ENCODE data around the gene DSCAML1.

DSCAML1 gene

DNA sequence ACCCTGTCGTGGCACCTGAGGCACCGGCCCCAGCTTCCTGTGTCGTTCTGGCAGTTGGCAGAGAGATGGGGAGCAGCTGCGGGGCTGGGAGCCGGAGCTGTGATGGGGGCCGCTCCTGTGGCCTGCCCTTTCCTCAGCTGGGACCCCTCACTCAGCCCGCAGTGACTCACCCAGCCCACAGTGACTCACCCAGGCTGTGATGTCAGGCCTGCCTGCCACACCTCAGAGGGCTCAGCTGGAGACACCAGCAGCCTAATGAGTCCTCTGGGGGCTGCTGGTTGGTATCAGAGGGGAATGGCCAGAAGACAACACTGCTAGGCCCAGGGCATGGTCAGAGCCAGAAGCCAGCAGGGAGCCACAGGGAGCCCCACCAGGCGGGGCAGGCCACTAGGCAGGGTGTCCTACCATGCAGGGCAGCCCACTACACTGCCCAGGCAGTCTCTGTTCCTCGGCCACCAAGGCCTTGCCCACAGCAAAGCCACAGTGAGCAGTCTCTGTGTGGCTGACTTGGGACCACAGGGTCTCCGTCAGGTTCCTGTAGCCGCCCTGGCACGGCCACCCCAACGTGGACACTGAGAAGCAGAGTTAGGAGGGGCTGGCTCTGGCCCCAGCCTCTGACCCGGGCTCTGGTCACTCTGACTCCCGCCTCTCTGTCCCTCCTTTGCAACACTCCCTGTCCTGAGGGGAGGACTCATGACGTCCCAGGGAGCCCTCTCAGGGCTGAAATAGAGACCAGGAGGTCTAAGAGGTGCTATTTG lies 31.8 kb upstream of the DSCAML1 start:
- TF ChIP-seq, protein P1, sequence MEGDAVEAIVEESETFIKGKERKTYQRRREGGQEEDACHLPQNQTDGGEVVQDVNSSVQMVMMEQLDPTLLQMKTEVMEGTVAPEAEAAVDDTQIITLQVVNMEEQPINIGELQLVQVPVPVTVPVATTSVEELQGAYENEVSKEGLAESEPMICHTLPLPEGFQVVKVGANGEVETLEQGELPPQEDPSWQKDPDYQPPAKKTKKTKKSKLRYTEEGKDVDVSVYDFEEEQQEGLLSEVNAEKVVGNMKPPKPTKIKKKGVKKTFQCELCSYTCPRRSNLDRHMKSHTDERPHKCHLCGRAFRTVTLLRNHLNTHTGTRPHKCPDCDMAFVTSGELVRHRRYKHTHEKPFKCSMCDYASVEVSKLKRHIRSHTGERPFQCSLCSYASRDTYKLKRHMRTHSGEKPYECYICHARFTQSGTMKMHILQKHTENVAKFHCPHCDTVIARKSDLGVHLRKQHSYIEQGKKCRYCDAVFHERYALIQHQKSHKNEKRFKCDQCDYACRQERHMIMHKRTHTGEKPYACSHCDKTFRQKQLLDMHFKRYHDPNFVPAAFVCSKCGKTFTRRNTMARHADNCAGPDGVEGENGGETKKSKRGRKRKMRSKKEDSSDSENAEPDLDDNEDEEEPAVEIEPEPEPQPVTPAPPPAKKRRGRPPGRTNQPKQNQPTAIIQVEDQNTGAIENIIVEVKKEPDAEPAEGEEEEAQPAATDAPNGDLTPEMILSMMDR (IDR thresholded peaks at IDR 0.05; ENCODE audit: low read depth, low read length), result no peak
- peak; percentile 79 for DNase-seq
- H3K27me3 ChIP-seq, result no peaks in the 10 kb centered on the region
- peaks cover 10% of the 10 kb centered on the region; the same call in 1 of the 2 replicates for H3K4me1 ChIP-seq
- H3K36me3 ChIP-seq, result no peaks in the 10 kb centered on the region
- no peak overlapping the region for H3K4me3 ChIP-seq (ENCODE audit: low read depth, low read length)
- no peaks in the 10 kb centered on the region for H3K9me3 ChIP-seq

DNA sequence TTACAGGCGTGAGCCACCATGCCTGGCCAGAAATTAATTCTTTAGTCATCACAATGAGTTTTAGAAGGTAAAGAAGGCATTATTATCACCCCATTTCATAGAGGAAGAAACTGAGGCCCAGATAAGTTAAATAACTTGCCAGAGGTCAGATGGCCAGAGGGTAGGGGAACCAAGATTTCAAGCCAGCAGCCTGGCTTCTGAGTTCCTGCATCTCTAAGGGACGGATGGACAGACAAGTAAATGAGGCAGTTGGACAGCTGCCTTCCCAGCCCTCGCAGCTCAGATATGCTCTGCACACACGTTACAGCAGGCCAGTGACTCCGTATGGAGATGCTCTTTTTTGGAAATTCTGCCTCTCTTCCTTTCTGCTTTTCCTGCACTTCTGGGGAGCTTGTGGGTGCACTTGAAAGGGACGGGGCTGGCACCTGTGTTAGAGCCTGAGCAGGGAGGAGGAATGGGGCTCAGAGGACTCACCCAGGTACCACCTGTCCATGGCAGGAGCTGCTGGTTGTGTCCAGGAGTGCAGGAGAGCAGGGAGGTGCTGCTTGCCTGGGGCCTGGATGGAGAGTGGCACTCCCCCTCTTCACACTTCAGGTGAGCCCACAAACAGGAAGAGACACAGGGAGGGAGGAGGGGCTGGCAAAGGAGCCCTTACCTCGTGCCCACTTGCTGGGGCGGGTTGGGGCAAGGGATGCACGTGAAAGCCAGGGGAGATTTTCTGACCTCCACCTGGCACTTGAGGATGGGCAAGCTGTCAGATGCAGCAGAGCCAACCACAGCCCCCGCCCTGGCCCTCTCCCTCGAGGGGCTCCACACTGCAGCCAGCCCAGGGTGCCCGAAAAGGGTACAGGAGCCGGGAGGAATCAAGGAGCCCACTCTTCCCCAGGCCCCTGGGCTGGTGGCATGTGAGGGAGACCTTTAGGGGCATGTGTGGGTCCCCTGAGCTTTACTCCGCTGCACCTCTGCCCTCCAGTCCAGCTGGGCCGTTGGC lies 30.8 kb upstream of the DSCAML1 start:
- TF ChIP-seq, protein P1 (IDR thresholded peaks at IDR 0.05; ENCODE audit: low read depth, low read length), result no peak
- Histone ChIP-seq H3K9me3 (no peaks in the 10 kb centered on the region), H3K36me3 (no peaks in the 10 kb centered on the region), H3K4me1 (peaks cover 10% of the 10 kb centered on the region; the same call in 1 of the 2 replicates), H3K4me3 (ENCODE audit: low read depth, low read length) (no peak overlapping the region), H3K27me3 (no peaks in the 10 kb centered on the region)
- no peak for DNase-seq

DNA sequence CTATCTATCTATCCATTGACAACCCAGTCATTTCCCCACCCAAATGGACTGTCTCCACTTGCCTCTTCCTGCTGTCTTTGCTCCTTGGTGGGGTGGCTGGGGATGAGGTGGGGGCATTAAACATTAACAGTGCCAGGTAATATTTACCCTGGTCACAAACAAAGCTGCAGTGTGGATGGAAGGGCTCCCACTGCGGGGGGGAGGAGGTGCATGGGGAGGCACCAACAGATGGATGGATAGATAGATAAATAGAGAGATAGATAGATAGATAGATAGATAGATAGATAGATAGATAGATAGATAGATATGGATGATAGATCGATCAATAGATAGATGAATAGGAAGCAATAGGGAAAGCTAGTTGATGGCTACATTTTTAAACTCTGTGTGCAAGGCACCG lies 29.8 kb upstream of the DSCAML1 start:
- DNase-seq, result no peak
- Histone ChIP-seq H3K9me3 (no peaks in the 10 kb centered on the region), H3K27me3 (no peaks in the 10 kb centered on the region), H3K36me3 (no peaks in the 10 kb centered on the region), H3K4me3 (ENCODE audit: low read depth, low read length) (no peak overlapping the region), H3K4me1 (peaks cover 10% of the 10 kb centered on the region; the same call in 1 of the 2 replicates)
- TF ChIP-seq, protein P1 (IDR thresholded peaks at IDR 0.05; ENCODE audit: low read depth, low read length), result no peak

DNA sequence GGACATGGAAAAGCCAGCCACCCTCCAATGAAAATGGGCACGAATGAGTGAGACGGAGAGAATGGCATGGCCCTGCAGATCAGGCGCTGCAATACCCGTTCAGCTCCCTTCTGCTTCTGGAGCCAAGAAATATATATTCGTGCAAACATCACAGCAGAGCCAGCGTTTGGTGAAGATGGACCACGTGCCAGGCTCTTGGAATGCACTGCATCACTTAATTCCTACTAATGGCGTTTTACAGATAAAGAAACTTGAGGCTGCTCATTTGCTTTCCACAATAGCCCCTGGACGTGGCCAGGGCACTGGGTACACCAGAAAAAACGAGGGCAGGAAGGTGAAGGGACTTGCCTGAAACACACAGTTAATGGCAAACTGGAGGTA lies 29.2 kb upstream of the DSCAML1 start:
- TF ChIP-seq, protein P1 (IDR thresholded peaks at IDR 0.05; ENCODE audit: low read depth, low read length), result no peak
- H3K36me3 ChIP-seq, result no peaks in the 10 kb centered on the region
- no peaks in the 10 kb centered on the region for H3K27me3 ChIP-seq
- H3K9me3 ChIP-seq, result no peaks in the 10 kb centered on the region
- DNase-seq, result no peak
- no peak overlapping the region for H3K4me3 ChIP-seq (ENCODE audit: low read depth, low read length)
- H3K4me1 ChIP-seq, result peaks cover 10% of the 10 kb centered on the region; the same call in 1 of the 2 replicates

DNA sequence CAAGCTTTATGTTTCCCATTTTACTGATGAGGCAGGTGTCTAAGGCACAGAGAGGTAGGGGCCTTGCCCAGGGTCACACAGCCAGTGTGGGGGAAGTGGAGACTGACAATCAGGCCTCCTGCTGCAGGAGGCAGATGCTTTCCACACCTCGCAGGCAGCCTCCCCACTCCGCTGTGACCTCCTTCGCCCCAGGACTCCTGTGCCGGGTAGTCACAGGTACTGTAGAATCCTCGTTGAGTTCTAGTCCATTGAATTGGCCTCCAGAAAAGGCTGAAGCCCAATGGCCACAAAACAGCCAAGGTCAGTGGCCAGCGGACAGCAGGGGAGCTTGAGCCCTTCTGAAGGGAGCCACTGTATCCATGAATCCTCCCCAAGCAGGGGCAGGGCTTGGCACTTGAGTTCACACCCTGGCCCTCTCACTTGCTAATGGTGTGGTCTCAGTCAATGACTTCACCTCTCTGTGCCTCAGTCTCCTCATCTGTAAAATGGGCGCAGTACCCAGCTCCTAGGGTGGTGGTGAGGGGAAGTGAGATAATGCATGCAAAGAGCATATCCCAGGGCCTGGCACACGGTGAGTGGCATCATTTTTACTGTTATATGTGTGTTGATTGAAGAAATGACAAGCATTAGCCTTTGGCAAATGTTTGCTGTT lies 28.6 kb upstream of the DSCAML1 start:
- no peak overlapping the region for H3K4me3 ChIP-seq (ENCODE audit: low read depth, low read length)
- H3K4me1 ChIP-seq, result peaks cover 10% of the 10 kb centered on the region; the same call in 1 of the 2 replicates
- no peaks in the 10 kb centered on the region for H3K9me3 ChIP-seq
- TF ChIP-seq, protein P1 (IDR thresholded peaks at IDR 0.05; ENCODE audit: low read depth, low read length), result no peak
- DNase-seq, result no peak
- no peaks in the 10 kb centered on the region for H3K36me3 ChIP-seq
- H3K27me3 ChIP-seq, result no peaks in the 10 kb centered on the region
